Mucosa of descending colon (tissue), 3 donors: ENCODE data around the gene ME2. TPM values are rescaled to one million over a fixed set of nuclear protein-coding genes. Genes with fewer than 3 reads are reported as not detected.
"Not testable (repeated sequence)": the region's sequence is repeated elsewhere in the genome, so short reads cannot be mapped to it uniquely, and the experiment has no call there.

ENCODE experiments used
- ATAC-seq: fragments of 200-7000 bp; cut with Tn5 transposase; one replicate; pipeline ENCODE4 v1.9.1; 2020; ENCODE audit warnings: mild to moderate bottlenecking, moderate library complexity
- DNase-seq, 3 donors: peaks; one replicate each; pipeline ENCODE4 v3.0.0-alpha.2; 2020
- H3K36me3 ChIP-seq: fragments of 200-600 bp; one replicate; pipeline ENCODE4 v1.8.0; 2021; ENCODE audit warnings: low read depth, mild to moderate bottlenecking
- H3K4me1 ChIP-seq: fragments of 200-600 bp; one replicate; pipeline ENCODE4 v1.8.0; 2021; ENCODE audit warnings: low read depth, mild to moderate bottlenecking
- H3K4me3 ChIP-seq: fragments of 200-600 bp; one replicate; pipeline ENCODE4 v1.8.0; 2021; ENCODE audit warnings: mild to moderate bottlenecking
- H3K9me3 ChIP-seq: fragments of 200-600 bp; one replicate; pipeline ENCODE4 v1.8.0; 2021; ENCODE audit warnings: mild to moderate bottlenecking
- CTCF ChIP-seq: fragments of 200-600 bp; IDR thresholded peaks from one replicate; pipeline ENCODE4 v1.8.0; 2022; ENCODE audit warnings: antibody characterized with exemption, mild to moderate bottlenecking
- intact Hi-C, 2 donors: fragments of 100-400 bp; cut with DNase I in 1 of 2; cut with micrococcal nuclease in 1 of 2; formaldehyde crosslinking; loops; one replicate each; pipeline versions ENCODE4 v1.11.0 to v1.11.1; 2022; cut with DNase I, micrococcal nuclease
- total RNA-seq, 3 donors: library from RNA; stranded (reverse); fragmentation: NEBNext Ultra II Directional in 2 of 3; extraction: Animal tissue kit (Norgen Biotek cat#: 25700) in 2 of 3; gene quantifications; one replicate each; pipeline versions ENCODE4 v1.2.1 to v1.2.4, GENCODE V29; 2021 to 2023
- donor health status: DM: no; HTN: no; CAD: no; lungs with moderate emphysema.
- donor health status: DM: no; HTN: no; CAD: no.
- donor health status: DM: no; HTN: yes; CAD: no.

The ME2 gene
- total RNA-seq, 3 donors from 2014 or later: 64.2 to 85.2 (median 74.6) TPM

- Histone ChIP-seq H3K9me3 (no peaks in the 10 kb centered on the region), H3K4me3 (no peak overlapping the region), H3K36me3 (no peaks in the 10 kb centered on the region), H3K4me1 (no peaks in the 10 kb centered on the region)
- intact Hi-C loops: no loop called here
- no peak for TF ChIP-seq CTCF
- no peak for DNase-seq
- ATAC-seq: peak; percentile 63
These were observed 65.5 kb downstream of the ME2 start for GRCh38 chr18:50944245-50944932.

GRCh38 chr18:50945918-50946317 lies 67.0 kb downstream of the ME2 start:
- DNase-seq, H3K4me1 ChIP-seq, H3K9me3 ChIP-seq, H3K36me3 ChIP-seq, intact Hi-C loops, ATAC-seq, H3K4me3 ChIP-seq: not testable (repeated sequence)

GRCh38 chr18:50947899-50948298 lies 69.0 kb downstream of the ME2 start:
- no peak for DNase-seq
- TF ChIP-seq CTCF: no peak
- H3K9me3 ChIP-seq: no peaks in the 10 kb centered on the region
- intact Hi-C loops: no loop called here
- ATAC-seq: no peak
- H3K4me3 ChIP-seq: no peak overlapping the region
- H3K36me3 ChIP-seq: no peaks in the 10 kb centered on the region
- H3K4me1 ChIP-seq: no peaks in the 10 kb centered on the region

- peak in 1 of 3 donors; percentile 18 for DNase-seq
- ATAC-seq: peak; percentile 69
- TF ChIP-seq CTCF: no peak
- Histone ChIP-seq H3K36me3 (no peaks in the 10 kb centered on the region), H3K9me3 (no peaks in the 10 kb centered on the region), H3K4me3 (no peak overlapping the region), H3K4me1 (no peaks in the 10 kb centered on the region)
- intact Hi-C loops: no loop called here
These were observed 70.3 kb downstream of the ME2 start for GRCh38 chr18:50949185-50949584.

- no peak for TF ChIP-seq CTCF
- intact Hi-C loops: no loop called here
- no peaks in the 10 kb centered on the region for H3K9me3 ChIP-seq
- no peaks in the 10 kb centered on the region for H3K4me1 ChIP-seq
- DNase-seq (no peak), ATAC-seq (no peak)
- H3K36me3 ChIP-seq: no peaks in the 10 kb centered on the region
- no peak overlapping the region for H3K4me3 ChIP-seq
These were observed 71.7 kb downstream of the ME2 start for GRCh38 chr18:50950626-50951025.

GRCh38 chr18:50953822-50954221 lies 74.9 kb downstream of the ME2 start:
- H3K9me3 ChIP-seq: no peaks in the 10 kb centered on the region
- ATAC-seq: no peak
- intact Hi-C loops: no loop called here
- H3K4me3 ChIP-seq: no peak overlapping the region
- no peaks in the 10 kb centered on the region for H3K36me3 ChIP-seq
- no peak for DNase-seq
- no peaks in the 10 kb centered on the region for H3K4me1 ChIP-seq
- no peak for TF ChIP-seq CTCF
